AG09309 (cell line): ENCODE measurements around the gene PODXL2.
"Not testable (repeated sequence)": the region's sequence is repeated elsewhere in the genome, so short reads cannot be mapped to it uniquely, and the experiment has no call there.

Experiments used
- DNase-seq: peaks from one replicate; pipeline ENCODE4 v3.0.0-alpha.2; 2010; ENCODE audit warnings: low read depth
- H3K4me3 ChIP-seq: 2 replicates; pipeline ENCODE4 v1.5.1; 2011; ENCODE audit warnings: mild to moderate bottlenecking, low read depth, low read length, moderate library complexity; ENCODE audit not compliant: control insufficient read depth
- TF ChIP-seq, protein P1 (sequence below): IDR thresholded peaks from 2 replicates; pipeline ENCODE4 v1.5.1; 2011; ENCODE audit warnings: mild to moderate bottlenecking, low read depth, low read length, inconsistent platforms; ENCODE audit not compliant: insufficient read depth, control insufficient read depth; ENCODE audit errors: missing control alignments

PODXL2 gene

DNA sequence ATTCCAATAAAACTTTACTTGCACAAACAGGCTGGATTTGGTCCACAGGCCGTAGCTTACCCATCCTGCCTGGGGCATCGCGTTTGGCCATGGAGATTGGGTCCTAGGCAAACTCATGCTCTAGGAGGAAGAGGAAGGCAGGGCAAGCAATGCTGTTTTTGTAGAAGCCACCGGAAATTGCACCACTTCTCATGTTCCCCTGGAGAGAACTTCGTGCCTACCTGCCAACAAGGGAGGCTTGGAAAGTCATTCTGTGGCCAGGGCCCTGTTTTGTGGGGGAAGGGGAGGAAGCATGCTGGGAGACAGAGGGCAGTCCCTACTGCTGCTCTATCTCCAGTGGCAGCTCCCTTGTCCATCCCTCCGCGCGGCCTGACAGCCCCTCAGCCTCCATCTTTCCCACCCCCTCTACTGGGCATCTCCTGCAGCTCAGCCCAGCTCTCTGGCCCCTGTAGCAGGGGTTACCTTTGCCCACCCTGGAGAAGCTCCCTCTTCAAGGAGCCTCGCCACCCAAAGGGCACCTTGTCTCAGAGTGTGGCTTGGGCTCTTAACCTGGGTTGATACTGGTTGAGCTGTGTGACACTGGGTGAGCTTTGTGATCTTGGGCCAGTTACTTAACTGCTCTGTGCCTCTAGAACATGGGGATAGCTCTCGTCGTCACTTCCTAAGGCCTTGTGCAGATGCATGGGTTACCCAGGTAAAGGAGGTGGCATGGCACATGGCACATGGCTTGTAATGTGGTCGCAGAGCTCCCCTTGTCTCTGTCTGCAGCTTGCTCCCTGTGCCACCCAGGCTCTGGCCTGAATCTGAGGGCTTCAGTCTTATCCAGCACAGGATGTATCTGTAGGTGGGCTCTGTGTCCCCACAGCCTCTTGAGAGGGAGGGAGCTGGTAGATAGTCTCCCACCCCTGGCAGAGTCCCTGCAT lies 49.9 kb downstream of the PODXL2 start:
- no peak for DNase-seq
- H3K4me3 ChIP-seq = no peak overlapping the region
- TF ChIP-seq, protein P1, sequence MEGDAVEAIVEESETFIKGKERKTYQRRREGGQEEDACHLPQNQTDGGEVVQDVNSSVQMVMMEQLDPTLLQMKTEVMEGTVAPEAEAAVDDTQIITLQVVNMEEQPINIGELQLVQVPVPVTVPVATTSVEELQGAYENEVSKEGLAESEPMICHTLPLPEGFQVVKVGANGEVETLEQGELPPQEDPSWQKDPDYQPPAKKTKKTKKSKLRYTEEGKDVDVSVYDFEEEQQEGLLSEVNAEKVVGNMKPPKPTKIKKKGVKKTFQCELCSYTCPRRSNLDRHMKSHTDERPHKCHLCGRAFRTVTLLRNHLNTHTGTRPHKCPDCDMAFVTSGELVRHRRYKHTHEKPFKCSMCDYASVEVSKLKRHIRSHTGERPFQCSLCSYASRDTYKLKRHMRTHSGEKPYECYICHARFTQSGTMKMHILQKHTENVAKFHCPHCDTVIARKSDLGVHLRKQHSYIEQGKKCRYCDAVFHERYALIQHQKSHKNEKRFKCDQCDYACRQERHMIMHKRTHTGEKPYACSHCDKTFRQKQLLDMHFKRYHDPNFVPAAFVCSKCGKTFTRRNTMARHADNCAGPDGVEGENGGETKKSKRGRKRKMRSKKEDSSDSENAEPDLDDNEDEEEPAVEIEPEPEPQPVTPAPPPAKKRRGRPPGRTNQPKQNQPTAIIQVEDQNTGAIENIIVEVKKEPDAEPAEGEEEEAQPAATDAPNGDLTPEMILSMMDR = no peak

DNA sequence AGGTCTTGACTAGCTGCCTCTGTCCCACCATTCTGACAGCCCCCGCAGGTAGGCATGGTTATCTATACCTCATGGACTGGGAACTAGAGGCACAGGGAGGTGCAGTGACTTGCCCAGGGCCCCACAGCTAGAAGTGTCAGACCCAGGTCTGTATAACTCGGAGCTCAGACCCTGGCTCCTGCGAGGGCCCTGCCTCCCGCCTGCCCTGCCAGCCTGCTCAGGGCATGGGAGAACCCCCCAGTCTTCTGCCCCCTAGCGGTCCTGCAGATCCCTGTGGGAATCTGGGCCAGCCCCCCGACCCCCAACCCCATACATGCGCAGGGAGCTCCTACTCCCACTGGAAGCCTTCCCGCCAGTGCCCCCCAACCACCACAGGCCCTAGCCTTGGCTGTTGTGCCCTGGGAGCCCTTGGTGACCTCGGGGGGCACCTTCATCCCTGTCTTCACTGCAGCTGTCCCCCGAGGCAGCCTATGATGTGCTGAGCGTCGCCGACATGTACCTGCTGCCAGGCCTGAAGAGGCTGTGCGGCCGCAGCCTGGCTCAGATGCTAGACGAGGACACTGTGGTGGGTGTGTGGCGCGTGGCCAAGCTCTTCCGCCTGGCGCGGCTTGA lies 50.7 kb downstream of the PODXL2 start:
- TF ChIP-seq, protein P1 = peak; percentile 41
- H3K4me3 ChIP-seq = no peak overlapping the region
- DNase-seq = no peak

DNA sequence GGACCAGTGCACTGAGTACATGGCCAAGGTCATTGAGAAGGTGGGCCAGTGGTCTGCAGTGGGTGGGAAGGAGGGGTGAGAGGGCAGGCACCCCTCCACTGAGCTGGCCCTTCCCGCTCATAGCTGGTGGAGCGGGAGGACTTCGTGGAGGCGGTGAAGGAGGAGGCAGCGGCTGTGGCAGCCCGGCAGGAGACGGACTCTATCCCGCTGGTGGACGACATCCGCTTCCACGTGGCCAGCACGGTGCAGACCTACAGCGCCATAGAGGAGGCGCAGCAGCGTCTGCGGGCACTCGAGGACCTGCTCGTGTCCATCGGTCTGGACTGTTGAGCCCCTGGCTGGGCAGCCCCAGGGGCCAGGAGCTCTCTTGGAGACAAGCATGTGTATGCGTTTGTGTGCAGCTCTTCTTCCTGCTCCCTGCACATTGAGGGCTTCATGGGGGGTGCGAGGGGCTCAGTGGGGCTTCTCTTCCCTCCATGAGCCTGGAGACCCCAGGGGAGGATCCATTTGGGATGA lies 51.2 kb downstream of the PODXL2 start:
- DNase-seq = no peak
- no peak overlapping the region for H3K4me3 ChIP-seq
- TF ChIP-seq, protein P1 = no peak

DNA sequence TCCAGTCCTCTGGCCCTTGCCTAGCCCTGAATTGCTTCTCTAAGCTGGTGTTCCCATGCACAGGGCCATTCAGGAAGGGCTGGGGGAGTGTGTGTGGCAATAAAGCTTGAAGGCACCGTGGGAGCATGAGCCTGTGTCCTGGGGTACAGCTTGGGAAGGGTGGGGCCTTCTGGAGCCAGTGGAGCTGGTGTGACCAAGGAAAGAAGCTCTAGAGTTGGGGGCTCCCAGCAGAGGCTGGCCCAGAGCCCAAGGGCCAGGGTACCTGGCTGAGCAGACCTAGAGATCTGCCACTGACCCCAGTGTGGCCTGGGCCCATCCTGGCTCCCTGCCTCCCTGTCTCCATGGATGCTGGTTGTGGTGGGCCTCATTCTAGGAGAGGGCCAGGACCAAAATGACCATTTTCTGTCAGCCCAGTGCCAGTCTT lies 51.8 kb downstream of the PODXL2 start:
- TF ChIP-seq, protein P1 = no peak
- no peak for DNase-seq
- no peak overlapping the region for H3K4me3 ChIP-seq

DNA sequence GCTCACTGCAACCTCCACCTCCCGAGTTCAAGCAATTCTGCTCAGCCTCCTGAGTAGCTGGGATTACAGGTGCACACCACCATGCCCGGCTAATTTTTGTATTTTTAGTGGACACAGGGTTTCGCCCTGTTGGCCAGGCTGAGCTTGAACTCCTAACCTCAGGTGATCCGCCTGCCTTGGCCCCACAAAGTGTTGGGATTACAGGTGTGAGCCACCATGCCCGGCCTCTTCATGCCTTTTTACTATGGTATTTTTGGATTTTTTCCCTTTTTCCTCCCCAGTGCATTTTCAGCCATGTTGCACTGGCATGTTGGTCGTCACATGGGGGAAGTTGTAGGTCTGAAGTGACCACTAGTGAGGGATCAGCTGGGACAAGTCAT lies 53.2 kb downstream of the PODXL2 start:
- DNase-seq, H3K4me3 ChIP-seq: not testable (repeated sequence)

DNA sequence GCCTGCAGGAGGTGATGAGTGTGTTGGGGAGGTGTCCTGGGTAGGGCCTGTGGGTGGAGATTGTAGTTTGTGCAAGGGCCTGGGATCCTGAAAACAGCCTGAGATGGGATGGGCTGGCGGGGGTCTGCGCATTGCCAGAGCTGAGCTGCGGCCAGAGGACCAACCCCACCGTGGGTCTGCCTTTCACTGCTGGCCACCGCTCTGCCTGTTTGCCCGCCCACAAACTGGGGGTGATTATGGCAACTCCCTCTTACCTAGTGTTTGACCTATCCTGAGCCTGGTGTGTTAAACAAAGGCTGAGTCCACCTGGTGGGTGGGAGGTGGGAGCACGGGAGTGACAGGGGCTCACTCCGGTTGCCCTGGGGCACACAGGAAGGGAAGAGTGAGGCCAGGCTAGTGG lies 53.6 kb downstream of the PODXL2 start:
- DNase-seq = no peak
- TF ChIP-seq, protein P1 = no peak
- no peak overlapping the region for H3K4me3 ChIP-seq
